Activated B cell treated with CpG ODN at 0.5 μM for 24 hours (primary cell): ENCODE measurements around the gene PKN3. TPM values are rescaled to one million over a fixed set of nuclear protein-coding genes. Genes with fewer than 3 reads are reported as not detected.

Experiments
- ATAC-seq: fragments of 200-7000 bp; cut with Tn5 transposase; one replicate; pipeline ENCODE4 v1.10.0; 2021; ENCODE audit warnings: low read depth, mild to moderate bottlenecking, moderate library complexity
- CTCF ChIA-PET: fragments of 350-600 bp; sonication (Branson Sonifier 250); formaldehyde crosslinking; loops from one replicate; lab custom pipeline; 2021; ENCODE audit warnings: antibody characterized with exemption; lab: Charles Lee
- POLR2A ChIA-PET: fragments of 350-600 bp; sonication (Branson Sonifier 250); formaldehyde crosslinking; loops from one replicate; lab custom pipeline; 2021; ENCODE audit warnings: antibody characterized with exemption; lab: Charles Lee
- DNase-seq: peaks from one replicate; pipeline ENCODE4 v3.0.0; 2022
- H3K27ac Mint-ChIP-seq: one replicate; pipeline ENCODE4 v1.8.0; 2020; ENCODE audit warnings: mixed read lengths
- H3K27me3 Mint-ChIP-seq: one replicate; pipeline ENCODE4 v1.8.0; 2021; ENCODE audit warnings: mixed read lengths
- H3K36me3 Mint-ChIP-seq: one replicate; pipeline ENCODE4 v1.8.0; 2021; ENCODE audit warnings: low read depth, mixed read lengths
- H3K4me1 Mint-ChIP-seq: one replicate; pipeline ENCODE4 v1.8.0; 2021; ENCODE audit warnings: mixed read lengths
- H3K4me3 Mint-ChIP-seq: one replicate; pipeline ENCODE4 v1.8.0; 2020; ENCODE audit warnings: mild to moderate bottlenecking, mixed read lengths
- H3K9me3 Mint-ChIP-seq: one replicate; pipeline ENCODE4 v1.8.0; 2020; ENCODE audit warnings: mixed read lengths
- intact Hi-C: fragments of 100-400 bp; cut with micrococcal nuclease; formaldehyde crosslinking; loops from one replicate; pipeline ENCODE4 v1.15.1; 2024
- total RNA-seq: library from RNA; stranded (reverse); gene quantifications from 2 replicates; pipeline ENCODE4 v1.2.3, GENCODE V29; 2022
- TF ChIP-seq, protein P1 (sequence below): fragments of 200-600 bp; IDR thresholded peaks from one replicate; pipeline ENCODE4 v1.8.0; 2022; ENCODE audit warnings: antibody characterized with exemption, mild to moderate bottlenecking

The PKN3 gene
- total RNA-seq, 1 donor from 2014 or later = 17.4 TPM

DNA sequence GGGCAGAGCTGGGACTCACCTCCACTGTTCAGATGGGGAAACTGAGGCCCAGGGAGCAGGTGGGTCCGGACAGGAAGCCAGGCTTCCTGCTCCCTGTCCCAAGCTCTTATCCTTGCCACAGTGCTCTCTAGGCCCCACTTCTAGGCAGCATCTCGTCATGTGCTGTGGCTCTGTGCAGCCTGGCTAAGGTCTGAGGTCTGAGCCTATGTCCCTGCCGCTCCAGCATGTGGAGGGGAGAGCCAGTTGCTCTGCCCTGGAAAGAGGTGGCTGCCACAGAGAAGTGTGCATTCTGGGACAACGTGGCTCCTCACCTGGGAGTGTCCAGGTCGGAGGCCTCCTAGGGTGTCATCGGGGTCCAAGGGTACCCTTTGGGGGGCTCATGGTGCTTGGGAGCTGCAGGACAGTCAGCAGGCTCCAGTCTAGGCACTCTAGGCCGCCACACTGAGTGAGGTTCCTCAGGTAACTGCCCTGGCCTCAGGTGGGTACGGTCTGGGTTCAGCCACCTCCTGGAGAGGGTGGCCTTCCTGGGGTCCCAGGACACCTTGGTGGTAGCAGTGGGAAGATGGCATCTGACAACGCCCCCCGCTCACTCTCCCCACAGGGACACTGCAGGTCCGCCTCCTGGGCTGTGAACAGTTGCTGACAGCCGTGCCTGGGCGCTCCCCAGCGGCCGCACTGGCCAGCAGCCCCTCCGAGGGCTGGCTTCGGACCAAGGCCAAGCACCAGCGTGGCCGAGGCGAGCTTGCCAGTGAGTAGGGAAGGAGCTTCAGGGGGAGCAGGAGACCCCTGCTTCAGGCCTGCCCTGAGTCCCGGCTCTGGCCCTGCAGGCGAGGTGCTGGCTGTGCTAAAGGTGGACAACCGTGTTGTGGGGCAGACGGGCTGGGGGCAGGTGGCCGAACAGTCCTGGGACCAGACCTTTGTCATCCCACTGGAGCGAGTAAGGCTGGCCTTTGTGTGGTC, 10.4 kb downstream of the PKN3 start:
- no peaks in the 10 kb centered on the region for H3K36me3 Mint-ChIP-seq
- intact Hi-C loops = no loop called here
- TF ChIP-seq, protein P1, sequence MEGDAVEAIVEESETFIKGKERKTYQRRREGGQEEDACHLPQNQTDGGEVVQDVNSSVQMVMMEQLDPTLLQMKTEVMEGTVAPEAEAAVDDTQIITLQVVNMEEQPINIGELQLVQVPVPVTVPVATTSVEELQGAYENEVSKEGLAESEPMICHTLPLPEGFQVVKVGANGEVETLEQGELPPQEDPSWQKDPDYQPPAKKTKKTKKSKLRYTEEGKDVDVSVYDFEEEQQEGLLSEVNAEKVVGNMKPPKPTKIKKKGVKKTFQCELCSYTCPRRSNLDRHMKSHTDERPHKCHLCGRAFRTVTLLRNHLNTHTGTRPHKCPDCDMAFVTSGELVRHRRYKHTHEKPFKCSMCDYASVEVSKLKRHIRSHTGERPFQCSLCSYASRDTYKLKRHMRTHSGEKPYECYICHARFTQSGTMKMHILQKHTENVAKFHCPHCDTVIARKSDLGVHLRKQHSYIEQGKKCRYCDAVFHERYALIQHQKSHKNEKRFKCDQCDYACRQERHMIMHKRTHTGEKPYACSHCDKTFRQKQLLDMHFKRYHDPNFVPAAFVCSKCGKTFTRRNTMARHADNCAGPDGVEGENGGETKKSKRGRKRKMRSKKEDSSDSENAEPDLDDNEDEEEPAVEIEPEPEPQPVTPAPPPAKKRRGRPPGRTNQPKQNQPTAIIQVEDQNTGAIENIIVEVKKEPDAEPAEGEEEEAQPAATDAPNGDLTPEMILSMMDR = no peak
- ATAC-seq (no peak), DNase-seq (no peak)
- H3K27me3 Mint-ChIP-seq = no peaks in the 10 kb centered on the region
- no peaks in the 10 kb centered on the region for H3K4me1 Mint-ChIP-seq
- H3K27ac Mint-ChIP-seq = no peak overlapping the region
- no peaks in the 10 kb centered on the region for H3K9me3 Mint-ChIP-seq
- ChIA-PET CTCF (no interaction called here), POLR2A (no interaction called here)
- H3K4me3 Mint-ChIP-seq = no peak overlapping the region

DNA sequence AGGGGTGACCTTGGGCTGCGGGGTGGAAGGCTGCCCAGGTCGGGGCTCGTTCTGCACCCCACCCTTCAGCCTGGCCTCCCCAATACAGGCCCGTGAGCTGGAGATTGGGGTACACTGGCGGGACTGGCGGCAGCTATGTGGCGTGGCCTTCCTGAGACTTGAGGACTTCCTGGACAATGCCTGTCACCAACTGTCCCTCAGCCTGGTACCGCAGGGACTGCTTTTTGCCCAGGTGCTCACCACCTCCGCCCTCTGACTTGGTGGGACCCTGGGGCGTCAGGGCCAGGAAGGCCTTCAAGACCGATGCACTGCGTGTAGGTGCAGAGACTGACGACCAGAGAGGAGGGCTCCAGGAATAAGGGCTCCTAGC, 11.1 kb downstream of the PKN3 start:
- TF ChIP-seq, protein P1 = no peak
- Mint-ChIP-seq H3K4me1 (no peaks in the 10 kb centered on the region), H3K4me3 (no peak overlapping the region), H3K27ac (no peak overlapping the region), H3K27me3 (no peaks in the 10 kb centered on the region), H3K9me3 (no peaks in the 10 kb centered on the region), H3K36me3 (no peaks in the 10 kb centered on the region)
- ATAC-seq = no peak
- no peak for DNase-seq
- intact Hi-C loops = no loop called here
- POLR2A ChIA-PET = interaction anchor here (1.8 kb wide), 1 partner anchor 11 kb away, joined by 6 read pairs; the partner anchor contains the start of gene ZDHHC12
- CTCF ChIA-PET = no interaction called here

DNA sequence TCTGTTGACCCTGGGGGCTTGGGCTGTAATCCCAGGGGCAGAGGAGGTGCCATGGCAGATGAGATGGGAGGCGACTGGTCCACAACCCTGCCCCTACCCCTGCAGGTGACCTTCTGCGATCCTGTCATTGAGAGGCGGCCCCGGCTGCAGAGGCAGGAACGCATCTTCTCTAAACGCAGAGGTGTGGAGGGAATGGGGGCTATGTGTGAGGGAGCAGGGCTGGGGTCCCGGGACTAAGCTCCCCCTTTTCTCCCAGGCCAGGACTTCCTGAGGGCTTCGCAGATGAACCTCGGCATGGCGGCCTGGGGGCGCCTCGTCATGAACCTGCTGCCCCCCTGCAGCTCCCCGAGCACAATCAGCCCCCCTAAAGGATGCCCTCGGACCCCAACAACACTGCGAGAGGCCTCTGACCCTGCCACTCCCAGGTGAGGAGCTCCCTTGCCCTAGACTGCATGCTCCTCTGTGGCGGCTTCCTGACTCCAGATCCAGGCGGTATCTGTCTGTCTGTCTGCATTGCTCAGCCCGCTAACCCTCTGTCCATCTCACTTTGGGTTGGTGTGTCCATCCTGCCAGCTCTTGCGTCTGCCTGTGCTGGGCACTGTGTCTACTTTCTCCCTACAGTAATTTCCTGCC, 11.8 kb downstream of the PKN3 start:
- H3K27ac Mint-ChIP-seq = no peak overlapping the region
- TF ChIP-seq, protein P1 = no peak
- no peak for DNase-seq
- ATAC-seq = no peak
- ChIA-PET POLR2A (interaction anchor here (1.8 kb wide), 1 partner anchor 10 kb away, joined by 6 read pairs; the partner anchor contains the start of gene ZDHHC12), CTCF (no interaction called here)
- no peak overlapping the region for H3K4me3 Mint-ChIP-seq
- H3K27me3 Mint-ChIP-seq = no peaks in the 10 kb centered on the region
- H3K36me3 Mint-ChIP-seq = no peaks in the 10 kb centered on the region
- H3K9me3 Mint-ChIP-seq = no peaks in the 10 kb centered on the region
- no peaks in the 10 kb centered on the region for H3K4me1 Mint-ChIP-seq
- intact Hi-C loops = no loop called here

DNA sequence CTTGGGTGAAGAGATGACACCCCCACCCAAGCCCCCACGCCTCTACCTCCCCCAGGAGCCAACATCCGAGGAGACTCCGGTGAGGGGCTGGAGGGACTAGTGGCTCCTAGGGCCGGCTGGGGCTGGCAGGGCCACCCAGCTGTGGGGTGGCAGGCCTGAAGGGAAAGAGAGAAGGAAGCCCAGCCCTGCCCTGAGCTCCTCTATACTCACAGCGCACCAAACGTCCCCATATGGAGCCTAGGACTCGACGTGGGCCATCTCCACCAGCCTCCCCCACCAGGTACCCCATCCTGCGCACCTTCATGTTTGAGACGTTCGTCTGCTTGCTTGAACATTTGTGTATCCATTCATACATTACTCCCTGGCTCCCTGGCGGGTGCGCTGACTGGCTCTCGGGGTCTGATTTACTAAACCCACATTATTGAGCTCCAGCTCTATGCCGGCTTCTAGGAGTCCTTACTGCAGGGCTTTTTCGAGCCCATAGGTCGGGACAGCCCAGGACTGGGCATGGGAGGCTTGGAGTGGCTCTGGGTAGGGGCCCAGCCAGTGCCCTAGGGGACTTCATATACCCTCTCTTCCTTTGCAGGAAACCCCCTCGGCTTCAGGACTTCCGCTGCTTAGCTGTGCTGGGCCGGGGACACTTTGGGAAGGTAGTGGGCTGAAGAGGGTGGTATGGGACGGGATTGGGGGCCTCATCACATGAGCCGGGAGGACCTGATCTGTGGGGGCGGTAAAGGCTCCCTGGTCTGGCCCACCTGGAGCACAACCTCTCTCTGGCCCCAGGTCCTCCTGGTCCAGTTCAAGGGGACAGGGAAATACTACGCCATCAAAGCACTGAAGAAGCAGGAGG, 12.5 kb downstream of the PKN3 start:
- ATAC-seq (no peak), DNase-seq (no peak)
- ChIA-PET POLR2A (interaction anchor here (1.8 kb wide), 1 partner anchor 9 kb away, joined by 6 read pairs; the partner anchor contains the start of gene ZDHHC12), CTCF (no interaction called here)
- TF ChIP-seq, protein P1 = no peak
- Mint-ChIP-seq H3K36me3 (peaks cover 3% of the 10 kb centered on the region), H3K27ac (no peak overlapping the region), H3K27me3 (no peaks in the 10 kb centered on the region), H3K9me3 (no peaks in the 10 kb centered on the region), H3K4me3 (no peak overlapping the region), H3K4me1 (no peaks in the 10 kb centered on the region)
- intact Hi-C loops = no loop called here
